NCI-H1694 (cell line): ENCODE data around the gene WDFY2.

Source experiments
- DNase-seq: peaks from one replicate; lab custom pipeline; 2025; lab: John Stamatoyannopoulos, UW

The WDFY2 gene

GRCh38 chr13:51707461-51707860, 123.2 kb downstream of the WDFY2 start:
- no peak for DNase-seq

GRCh38 chr13:51713807-51714206, 129.5 kb downstream of the WDFY2 start:
- no peak for DNase-seq

GRCh38 chr13:51714663-51715168, 130.5 kb downstream of the WDFY2 start:
- no peak for DNase-seq

- DNase-seq, result no peak
These were observed 131.4 kb downstream of the WDFY2 start for GRCh38 chr13:51715613-51716012.

- DNase-seq, result no peak
These were observed 133.6 kb downstream of the WDFY2 start for GRCh38 chr13:51717786-51718398.

GRCh38 chr13:51719394-51719793, 135.1 kb downstream of the WDFY2 start:
- no peak for DNase-seq

GRCh38 chr13:51721496-51721895, 137.2 kb downstream of the WDFY2 start:
- no peak for DNase-seq

- no peak for DNase-seq
These were observed 139.3 kb downstream of the WDFY2 start for GRCh38 chr13:51723529-51723928.

- DNase-seq, result no peak
These were observed 140.5 kb downstream of the WDFY2 start for GRCh38 chr13:51724721-51725120.

- DNase-seq, result no peak
These were observed 142.4 kb downstream of the WDFY2 start for GRCh38 chr13:51726446-51727193.

GRCh38 chr13:51727634-51728274, 143.5 kb downstream of the WDFY2 start:
- no peak for DNase-seq

GRCh38 chr13:51728275-51728673, 144.0 kb downstream of the WDFY2 start:
- DNase-seq, result no peak

- no peak for DNase-seq
These were observed 144.7 kb downstream of the WDFY2 start for GRCh38 chr13:51728972-51729371.

GRCh38 chr13:51729866-51730553, 145.7 kb downstream of the WDFY2 start:
- no peak for DNase-seq

- DNase-seq, result no peak
These were observed 146.7 kb downstream of the WDFY2 start for GRCh38 chr13:51730927-51731326.

GRCh38 chr13:51731759-51732158, 147.5 kb downstream of the WDFY2 start:
- DNase-seq, result no peak

GRCh38 chr13:51733374-51734298, 149.4 kb downstream of the WDFY2 start:
- DNase-seq, result no peak

- no peak for DNase-seq
These were observed 150.5 kb downstream of the WDFY2 start for GRCh38 chr13:51734786-51735185.

- DNase-seq, result no peak
These were observed 153.3 kb downstream of the WDFY2 start for GRCh38 chr13:51737609-51738008.

- no peak for DNase-seq
These were observed 154.1 kb downstream of the WDFY2 start for GRCh38 chr13:51738226-51738905.
